Measurements from ENCODE around the gene BRWD1.

Gene BRWD1

DNA sequence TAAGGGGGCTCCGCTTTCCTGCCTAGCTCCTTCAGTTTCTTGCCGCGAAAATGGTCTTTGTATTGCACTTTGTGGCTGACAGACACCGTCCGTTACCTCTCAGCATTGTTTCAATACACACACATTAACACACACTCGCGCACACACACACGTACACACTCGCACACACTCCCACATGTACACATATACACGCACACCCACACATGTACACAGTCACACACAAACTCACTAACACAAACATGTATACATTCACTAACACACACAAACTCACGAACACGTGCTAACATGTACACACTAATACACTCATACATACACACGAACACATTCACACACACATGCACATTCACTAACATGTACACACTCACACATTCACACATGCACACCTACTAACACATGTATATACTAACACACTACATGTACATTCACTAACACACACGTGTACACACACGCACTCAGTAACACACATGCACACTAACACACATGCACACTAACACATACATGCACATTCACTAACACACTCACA, 179.1 kb downstream of the BRWD1 start:
- DNase-seq (ENCODE audit: low read depth) = no peak

All from stimulated activated CD8-positive, alpha-beta memory T cell treated with anti-CD3 and anti-CD28 coated beads, Interleukin-15, amount 100 ng/mL, for 1 hour (primary cell).